IMR-90 (cell line): ENCODE data around the gene TSTD2. TPM values are rescaled to one million over a fixed set of nuclear protein-coding genes. Genes with fewer than 3 reads are reported as not detected.

Experiments
- ATAC-seq: fragments of 200-7000 bp; cut with Tn5 transposase; 2 replicates; pipeline ENCODE4 v1.9.1; 2020; ENCODE audit warnings: low read depth, mild to moderate bottlenecking, moderate library complexity
- BruUV-seq: library from RNA; stranded (reverse); fragments of 400-500 nt; replicated peaks from 2 replicates; lab custom pipeline; 2021; lab: Mats Ljungman, UMichigan
- CTCF ChIA-PET: fragments of 300-600 bp; formaldehyde crosslinking; extraction: SDS; loops from one replicate; lab custom pipeline; 2021; ENCODE audit warnings: antibody characterized with exemption; lab: Yijun Ruan, JAX
- POLR2A ChIA-PET: fragments of 300-600 bp; sonication (Branson Sonifier 250); formaldehyde crosslinking; loops from one replicate; lab custom pipeline; 2022; ENCODE audit warnings: antibody characterized with exemption; ENCODE audit not compliant: unreplicated experiment; lab: Charles Lee
- DNase-seq: peaks from one replicate; pipeline ENCODE4 v3.0.0; 2013
- H2AFZ ChIP-seq: replicated peaks from 2 replicates; pipeline ENCODE3; 2013; ENCODE audit warnings: low read length, mild to moderate bottlenecking; ENCODE audit not compliant: poor library complexity
- H2AK5ac ChIP-seq: 2 replicates; pipeline ENCODE4 v1.6.1; 2013; ENCODE audit warnings: low read depth, low read length, inconsistent platforms
- H2AK9ac ChIP-seq: replicated peaks from 2 replicates; pipeline ENCODE3; 2013; ENCODE audit warnings: mild to moderate bottlenecking, low read depth, low read length, moderate library complexity; ENCODE audit not compliant: poor library complexity
- H2BK120ac ChIP-seq: 2 replicates; pipeline ENCODE4 v1.6.1; 2013; ENCODE audit warnings: low read depth, low read length, inconsistent platforms
- H2BK15ac ChIP-seq: 3 replicates; pipeline ENCODE4 v1.6.1; 2013; ENCODE audit warnings: low read depth, low read length, inconsistent platforms
- H2BK20ac ChIP-seq: 2 replicates; pipeline ENCODE4 v1.6.1; 2013; ENCODE audit warnings: low read depth, mild to moderate bottlenecking, inconsistent platforms, low read length, moderate library complexity
- H2BK5ac ChIP-seq: 2 replicates; pipeline ENCODE4 v1.6.1; 2013; ENCODE audit warnings: mild to moderate bottlenecking, low read depth, low read length, inconsistent platforms; ENCODE audit not compliant: poor library complexity, severe bottlenecking
- H3K14ac ChIP-seq: replicated peaks from 2 replicates; pipeline ENCODE4 v1.6.1; 2013; ENCODE audit warnings: low read depth, low read length, inconsistent platforms
- H3K18ac ChIP-seq: 2 replicates; pipeline ENCODE4 v1.6.1; 2013; ENCODE audit warnings: low read depth, low read length, control low read depth
- H3K23ac ChIP-seq: 2 replicates; pipeline ENCODE4 v1.6.1; 2013; ENCODE audit warnings: low read depth, low read length, inconsistent platforms
- H3K27ac ChIP-seq: 2 replicates; pipeline ENCODE4 v1.5.1; 2013; ENCODE audit warnings: mild to moderate bottlenecking, control low read depth, low read length; ENCODE audit not compliant: insufficient read depth
- H3K27me3 ChIP-seq: 2 replicates; pipeline ENCODE4 v1.6.1; 2013; ENCODE audit warnings: low read length; ENCODE audit not compliant: control insufficient read depth, insufficient read depth
- H3K36me3 ChIP-seq: 2 replicates; pipeline ENCODE4 v1.6.1; 2013; ENCODE audit warnings: low read length, mixed read lengths; ENCODE audit not compliant: control insufficient read depth, insufficient read depth
- H3K4ac ChIP-seq: 2 replicates; pipeline ENCODE4 v1.6.1; 2013; ENCODE audit warnings: low read depth, low read length, inconsistent platforms
- H3K4me1 ChIP-seq: 2 replicates; pipeline ENCODE4 v1.6.1; 2013; ENCODE audit warnings: low read length, mixed read lengths; ENCODE audit not compliant: control insufficient read depth, insufficient read depth
- H3K4me2 ChIP-seq: 2 replicates; pipeline ENCODE4 v1.6.1; 2013; ENCODE audit warnings: low read depth, mild to moderate bottlenecking, control low read depth, low read length, moderate library complexity
- H3K4me3 ChIP-seq: 2 replicates; pipeline ENCODE4 v1.5.1; 2013; ENCODE audit warnings: low read depth, mild to moderate bottlenecking, control low read depth, low read length, moderate library complexity; ENCODE audit not compliant: insufficient read depth
- H3K56ac ChIP-seq: 2 replicates; pipeline ENCODE4 v1.6.1; 2013; ENCODE audit warnings: low read length, inconsistent platforms; ENCODE audit not compliant: insufficient read depth; ENCODE audit errors: extremely low read depth
- H3K79me1 ChIP-seq, 2 experiments: 2 replicates each; pipeline ENCODE4 v1.6.1; 2013; ENCODE audit warnings: low read length in 2 of 2, inconsistent platforms in 1 of 2, low read depth in 1 of 2
- H3K9ac ChIP-seq: 2 replicates; pipeline ENCODE4 v1.6.1; 2013; ENCODE audit warnings: low read depth, low read length, control low read depth
- H3K9me1 ChIP-seq: 2 replicates; pipeline ENCODE4 v1.6.1; 2013; ENCODE audit warnings: low read length, inconsistent platforms; ENCODE audit not compliant: insufficient read depth
- H3K9me3 ChIP-seq: 2 replicates; pipeline ENCODE4 v1.6.1; 2013; ENCODE audit warnings: low read length; ENCODE audit not compliant: control insufficient read depth, insufficient read depth
- H4K20me1 ChIP-seq: 2 replicates; pipeline ENCODE4 v1.6.1; 2013; ENCODE audit warnings: low read length, inconsistent platforms; ENCODE audit not compliant: insufficient read depth
- H4K5ac ChIP-seq: 2 replicates; pipeline ENCODE4 v1.6.1; 2013; ENCODE audit warnings: mild to moderate bottlenecking, low read depth, low read length, control low read depth
- H4K8ac ChIP-seq, 2 experiments: 2 replicates each; pipeline ENCODE4 v1.6.1; 2013; ENCODE audit warnings: low read depth in 2 of 2, low read length in 2 of 2, control low read depth in 1 of 2, inconsistent platforms in 1 of 2
- H4K91ac ChIP-seq: 2 replicates; pipeline ENCODE4 v1.6.1; 2013; ENCODE audit warnings: low read depth, low read length, inconsistent platforms; ENCODE audit not compliant: insufficient read depth
- CHD1 ChIP-seq: IDR thresholded peaks from 2 replicates; pipeline ENCODE4 v1.6.1; 2012; ENCODE audit warnings: low read depth, low read length, improper control_type of control experiment
- ELK1 ChIP-seq: fragments of 150-350 bp; IDR thresholded peaks from 2 replicates; pipeline ENCODE4 v1.6.1; 2016; ENCODE audit warnings: low read depth, mild to moderate bottlenecking, low read length, moderate library complexity, borderline replicate concordance
- FOS ChIP-seq: fragments of 150-350 bp; IDR thresholded peaks from 2 replicates; pipeline ENCODE4 v1.6.1; 2016; ENCODE audit warnings: low read depth, low read length
- MAFK ChIP-seq: IDR thresholded peaks from 2 replicates; pipeline ENCODE4 v1.6.1; 2012; ENCODE audit warnings: low read depth, low read length, improper control_type of control experiment
- MXI1 ChIP-seq: IDR thresholded peaks from 2 replicates; pipeline ENCODE4 v1.6.1; 2012; ENCODE audit warnings: low read depth, mild to moderate bottlenecking, low read length, moderate library complexity, borderline replicate concordance
- NFE2L2 ChIP-seq: fragments of 150-350 bp; IDR thresholded peaks from 2 replicates; pipeline ENCODE4 v1.6.1; 2016; ENCODE audit warnings: low read depth, mild to moderate bottlenecking, low read length
- POLR2A ChIP-seq: IDR thresholded peaks from 2 replicates; pipeline ENCODE4 v1.6.1; 2012; ENCODE audit warnings: mild to moderate bottlenecking, low read depth, low read length
- RFX5 ChIP-seq: IDR thresholded peaks from 2 replicates; pipeline ENCODE4 v1.8.0; 2012; ENCODE audit warnings: low read depth, mild to moderate bottlenecking, low read length, moderate library complexity
- SMC3 ChIP-seq: fragments of 150-350 bp; IDR thresholded peaks from 2 replicates; pipeline ENCODE4 v1.6.1; 2016; ENCODE audit warnings: low read depth, mild to moderate bottlenecking, antibody characterized with exemption, low read length, moderate library complexity
- USF2 ChIP-seq: fragments of 150-350 bp; IDR thresholded peaks from 2 replicates; pipeline ENCODE4 v1.6.1; 2017; ENCODE audit warnings: mild to moderate bottlenecking, antibody characterized with exemption, low read length, low read depth
- WGBS, 2 experiments: methylation state at CpG; one replicate each; pipeline versions ENCODE4 v1.1.5 to v1.1.7; 2013; ENCODE audit warnings: missing lambda C conversion rate in 2 of 2; ENCODE audit not compliant: insufficient read length in 1 of 2; ENCODE audit errors: extremely low coverage in 2 of 2; 5-methylcytosine and 5-hydroxymethylcytosine counted together
- dilution Hi-C: fragments of 300-500 bp; cut with HindIII; formaldehyde crosslinking; loops from one replicate; pipeline ENCODE4 v1.14.3; 2018; ENCODE audit warnings: low sequenced_read_pairs; ENCODE audit not compliant: unreplicated experiment
- in situ Hi-C: fragments of 300-500 bp; cut with MboI; formaldehyde crosslinking; loops from 3 replicates; pipeline ENCODE4 v1.14.3; 2019; ENCODE audit warnings: low sequenced_read_pairs, inconsistent platforms, mixed read lengths
- intact Hi-C: fragments of 100-400 bp; cut with micrococcal nuclease; formaldehyde crosslinking; loops from 2 replicates; pipeline ENCODE4 v1.10.0; 2022
- polyA plus RNA-seq, 3 experiments: library from polyadenylated mRNA; depleted of rRNA; stranded (reverse); fragments of >200 nt; gene quantifications; 2 replicates each; pipeline ENCODE4 v1.2.3, GENCODE V29; 2012; ENCODE audit warnings: low replicate concordance in 1 of 3
- total RNA-seq: library from RNA; depleted of rRNA; stranded (reverse); fragments of >200 nt; gene quantifications from 2 replicates; pipeline ENCODE4 v1.2.3, GENCODE V29; 2012

Gene TSTD2
- total and polyA plus RNA-seq, 2 of the 4 experiments (the other 2 are of a cell fraction) = 11.2 to 16.3 TPM

GRCh38 chr9:97592126-97592525 lies 41.0 kb downstream of the TSTD2 start:
- ATAC-seq (no peak), DNase-seq (no peak)
- H2AK5ac ChIP-seq = no peak overlapping the region
- no peak overlapping the region for H3K18ac ChIP-seq
- no peak overlapping the region for H3K23ac ChIP-seq
- intact Hi-C loops = no loop called here
- no peak overlapping the region for H4K8ac ChIP-seq
- no peak overlapping the region for H4K5ac ChIP-seq
- H3K4me3 ChIP-seq = no peak overlapping the region
- H3K56ac ChIP-seq = no peak overlapping the region
- POLR2A ChIA-PET = no interaction called here
- no TSS peak for BruUV-seq
- no peaks in the 10 kb centered on the region for H3K4me1 ChIP-seq
- H3K36me3 ChIP-seq = peaks cover 2% of the 10 kb centered on the region; the same call in 1 of the 2 replicates
- no peak overlapping the region for H3K14ac ChIP-seq
- no peak overlapping the region for H3K4ac ChIP-seq
- CTCF ChIA-PET = interaction anchor here (0.6 to 3.7 kb wide), 2 partner anchors 63 to 123 kb away, joined by 3 to 17 read pairs; no protein-coding TSS in a partner anchor
- H3K79me1 ChIP-seq = no peaks in the 10 kb centered on the region
- no peaks in the 10 kb centered on the region for H3K9me3 ChIP-seq
- no peak overlapping the region for H2BK15ac ChIP-seq
- H2AK9ac ChIP-seq = no peak overlapping the region
- no peak overlapping the region for H3K9ac ChIP-seq
- H3K9me1 ChIP-seq = no peaks in the 10 kb centered on the region
- H2BK20ac ChIP-seq = no peak overlapping the region
- H2BK5ac ChIP-seq = no peak overlapping the region
- H2BK120ac ChIP-seq = no peak overlapping the region
- in situ Hi-C loops = no loop called here
- H3K27me3 ChIP-seq = no peaks in the 10 kb centered on the region; the same call in 1 of the 2 replicates
- H3K27ac ChIP-seq = no peak overlapping the region
- no peak overlapping the region for H3K4me2 ChIP-seq
- dilution Hi-C loops = no loop called here
- TF ChIP-seq POLR2A (no peak), ELK1 (no peak), CHD1 (no peak), SMC3 (no peak), USF2 (no peak), MAFK (no peak), NFE2L2 (no peak), FOS (no peak), MXI1 (no peak), RFX5 (no peak)
- H4K20me1 ChIP-seq = no peaks in the 10 kb centered on the region
- WGBS, 2 experiments = no CpG with 5 or more reads among the region's 1 CpG
- no peak overlapping the region for H2AFZ ChIP-seq
- no peak overlapping the region for H4K91ac ChIP-seq
